C4-2B (cell line): ENCODE measurements around the gene MAN1A2.

Experiments used
- ZFX ChIP-seq: fragments of 450-650 bp; IDR thresholded peaks from 2 replicates; pipeline ENCODE4 v1.6.1; 2017
- TF ChIP-seq, protein P1 (sequence below): fragments of 450-650 bp; conservative IDR thresholded peaks from 2 replicates; pipeline ENCODE4 v1.5.1; 2017; ENCODE audit warnings: mild to moderate bottlenecking

DNA sequence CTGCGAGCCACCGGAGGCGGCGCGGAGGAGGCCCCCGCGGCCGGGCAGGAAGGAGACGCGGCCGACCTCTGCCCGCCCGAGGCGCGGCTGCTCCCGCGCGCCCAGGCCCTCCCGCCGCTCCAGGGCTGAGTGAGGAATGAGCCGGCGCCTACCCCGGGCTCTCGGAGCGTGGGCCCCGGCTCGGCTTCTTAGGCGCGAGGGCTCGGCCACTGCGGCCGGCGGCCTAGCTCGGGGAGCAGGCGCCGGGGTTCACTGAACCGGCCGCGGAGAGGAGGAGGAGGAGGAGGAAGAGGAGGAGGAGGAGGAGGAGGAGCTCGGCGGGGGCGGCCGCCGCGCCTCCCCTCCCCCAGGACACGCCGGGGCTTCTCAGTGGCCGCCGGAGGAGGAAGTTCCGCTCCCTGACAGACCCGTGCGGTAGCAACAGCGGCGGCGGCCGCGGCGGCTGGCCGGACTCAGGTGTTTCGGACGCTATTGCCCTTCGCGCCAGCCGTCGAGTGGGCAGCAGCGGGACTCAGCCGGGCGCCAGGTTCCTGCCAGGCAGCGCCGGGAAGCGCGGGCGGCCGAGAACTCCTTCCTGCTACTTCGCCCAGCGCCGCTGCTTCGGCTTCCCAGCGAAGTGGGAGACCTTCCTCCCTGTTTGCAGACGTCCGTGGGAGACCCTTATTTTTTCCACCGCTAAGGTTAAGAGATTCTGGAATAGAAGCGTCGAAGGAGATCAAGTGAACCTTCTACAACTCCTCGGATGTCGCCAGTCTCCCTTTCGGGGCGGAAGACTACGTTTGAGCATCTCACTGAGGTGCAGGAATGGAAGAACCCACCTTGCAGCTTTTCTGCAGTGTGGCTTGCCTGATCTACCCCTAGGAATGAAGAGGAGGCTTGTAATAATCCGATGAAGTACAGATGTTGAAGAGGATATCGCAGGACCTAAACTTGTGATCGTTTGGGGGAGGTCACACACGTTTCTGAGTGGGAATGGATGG lies at the start of gene MAN1A2:
- TF ChIP-seq, protein P1, sequence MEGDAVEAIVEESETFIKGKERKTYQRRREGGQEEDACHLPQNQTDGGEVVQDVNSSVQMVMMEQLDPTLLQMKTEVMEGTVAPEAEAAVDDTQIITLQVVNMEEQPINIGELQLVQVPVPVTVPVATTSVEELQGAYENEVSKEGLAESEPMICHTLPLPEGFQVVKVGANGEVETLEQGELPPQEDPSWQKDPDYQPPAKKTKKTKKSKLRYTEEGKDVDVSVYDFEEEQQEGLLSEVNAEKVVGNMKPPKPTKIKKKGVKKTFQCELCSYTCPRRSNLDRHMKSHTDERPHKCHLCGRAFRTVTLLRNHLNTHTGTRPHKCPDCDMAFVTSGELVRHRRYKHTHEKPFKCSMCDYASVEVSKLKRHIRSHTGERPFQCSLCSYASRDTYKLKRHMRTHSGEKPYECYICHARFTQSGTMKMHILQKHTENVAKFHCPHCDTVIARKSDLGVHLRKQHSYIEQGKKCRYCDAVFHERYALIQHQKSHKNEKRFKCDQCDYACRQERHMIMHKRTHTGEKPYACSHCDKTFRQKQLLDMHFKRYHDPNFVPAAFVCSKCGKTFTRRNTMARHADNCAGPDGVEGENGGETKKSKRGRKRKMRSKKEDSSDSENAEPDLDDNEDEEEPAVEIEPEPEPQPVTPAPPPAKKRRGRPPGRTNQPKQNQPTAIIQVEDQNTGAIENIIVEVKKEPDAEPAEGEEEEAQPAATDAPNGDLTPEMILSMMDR = no peak
- peak; percentile 98 for TF ChIP-seq ZFX
